Endothelial cell of umbilical vein (primary cell): ENCODE results near the gene SMIM33. TPM values are rescaled to one million over a fixed set of nuclear protein-coding genes. Genes with fewer than 3 reads are reported as not detected.

ENCODE experiments used
- BruUV-seq: library from RNA; stranded (reverse); fragments of 400-500 nt; replicated peaks from 2 replicates; lab custom pipeline; 2021; lab: Mats Ljungman, UMichigan
- CTCF ChIA-PET: fragments of 300-600, 350-600 bp; sonication (Branson Sonifier 250); formaldehyde crosslinking; loops from one replicate; lab custom pipeline; 2021; ENCODE audit warnings: antibody characterized with exemption, inconsistent platforms; lab: Charles Lee
- POLR2A ChIA-PET: fragments of 300-600, 350-600 bp; sonication (Branson Sonifier 250); formaldehyde crosslinking; loops from one replicate; lab custom pipeline; 2021; ENCODE audit warnings: antibody characterized with exemption, inconsistent platforms; lab: Charles Lee
- DNase-seq: peaks from one replicate; pipeline ENCODE4 v3.0.0-alpha.2; 2011; ENCODE audit warnings: low read depth, low spot score
- FAIRE-seq: peaks from 2 replicates; lab custom pipeline; 2011; peaks lifted over from hg19 to GRCh38; lab: Jason Lieb, UNC
- H2AFZ ChIP-seq: 2 replicates; pipeline ENCODE4 v1.6.0; 2012; ENCODE audit warnings: low read depth, low read length, control low read depth, inconsistent platforms
- H3K27ac ChIP-seq: 2 replicates; pipeline ENCODE4 v1.5.1; 2011; ENCODE audit warnings: low read depth, mild to moderate bottlenecking, control low read depth, low read length, moderate library complexity; ENCODE audit not compliant: insufficient read depth
- H3K27me3 ChIP-seq, 2 experiments: 2 replicates each; pipeline versions ENCODE4 v1.6.0 to v1.6.1; 2011; ENCODE audit warnings: low read length in 2 of 2, mixed read lengths in 1 of 2; ENCODE audit not compliant: control insufficient read depth in 2 of 2, insufficient read depth in 2 of 2
- H3K36me3 ChIP-seq, 2 experiments: 2 replicates in 1 of 2; 3 replicates in 1 of 2; pipeline ENCODE4 v1.5.1; 2011; ENCODE audit warnings: low read length in 2 of 2, mild to moderate bottlenecking in 1 of 2, moderate library complexity in 1 of 2; ENCODE audit not compliant: control insufficient read depth in 2 of 2, insufficient read depth in 2 of 2; ENCODE audit errors: extremely low read depth in 1 of 2
- H3K4me1 ChIP-seq: 3 replicates; pipeline ENCODE4 v1.5.1; 2011; ENCODE audit warnings: mild to moderate bottlenecking, low read length; ENCODE audit not compliant: control insufficient read depth, insufficient read depth; ENCODE audit errors: extremely low read depth
- H3K4me2 ChIP-seq: 2 replicates; pipeline ENCODE4 v1.6.1; 2011; ENCODE audit warnings: low read length, control low read depth, mixed read lengths; ENCODE audit not compliant: insufficient read depth
- H3K4me3 ChIP-seq, 3 experiments: fragments of 200-600 bp in 1 of 3; sonication (generic), shearing (Covaris generic) in 1 of 3; replicated peaks in 1 of 3; 2 replicates each; pipeline ENCODE4 v1.5.1; 2011 to 2016; ENCODE audit warnings: control low read depth in 3 of 3, low read length in 3 of 3, mild to moderate bottlenecking in 2 of 3, inconsistent platforms in 1 of 3, low read depth in 1 of 3, moderate library complexity in 1 of 3; ENCODE audit not compliant: insufficient read depth in 1 of 3
- H3K79me2 ChIP-seq: 2 replicates; pipeline ENCODE4 v1.6.0; 2012; ENCODE audit warnings: low read length, inconsistent platforms; ENCODE audit not compliant: control insufficient read depth, insufficient read depth
- H3K9ac ChIP-seq: replicated peaks from 2 replicates; pipeline ENCODE3; 2011; ENCODE audit warnings: low read length, control low read depth; ENCODE audit not compliant: insufficient read depth; ENCODE audit errors: extremely low read depth
- H3K9me1 ChIP-seq: replicated peaks from 3 replicates; pipeline ENCODE4 v1.6.0; 2011; ENCODE audit warnings: mild to moderate bottlenecking, low read length; ENCODE audit not compliant: control insufficient read depth, insufficient read depth; ENCODE audit errors: extremely low read depth
- H3K9me3 ChIP-seq: replicated peaks from 2 replicates; pipeline ENCODE4 v1.5.1; 2012; ENCODE audit warnings: low read length, inconsistent platforms; ENCODE audit not compliant: control insufficient read depth, insufficient read depth
- H4K20me1 ChIP-seq: replicated peaks from 2 replicates; pipeline ENCODE3; 2011; ENCODE audit warnings: mild to moderate bottlenecking, low read length; ENCODE audit not compliant: control insufficient read depth, insufficient read depth; ENCODE audit errors: extremely low read depth
- EZH2 ChIP-seq: IDR thresholded peaks from 2 replicates; pipeline ENCODE4 v1.6.1; 2012; ENCODE audit warnings: borderline replicate concordance, low read depth, mild to moderate bottlenecking, moderate library complexity, low read length, inconsistent platforms; ENCODE audit not compliant: severe bottlenecking
- FOS ChIP-seq: IDR thresholded peaks from 2 replicates; pipeline ENCODE4 v1.6.1; 2011; ENCODE audit warnings: mild to moderate bottlenecking, low read length, moderate library complexity, borderline replicate concordance; ENCODE audit not compliant: insufficient read depth
- GATA2 ChIP-seq: IDR thresholded peaks from 2 replicates; pipeline ENCODE4 v1.7.0; 2011; ENCODE audit warnings: low read depth, mild to moderate bottlenecking, moderate library complexity, mixed read lengths, low read length; ENCODE audit not compliant: insufficient read length, insufficient read depth
- JUN ChIP-seq: IDR thresholded peaks from 2 replicates; pipeline ENCODE4 v1.6.1; 2011; ENCODE audit warnings: borderline replicate concordance, low read depth; ENCODE audit not compliant: insufficient read length, insufficient read depth
- MYC ChIP-seq: IDR thresholded peaks from one replicate; pipeline ENCODE4 v1.6.1; 2011; ENCODE audit warnings: mild to moderate bottlenecking, low read depth, low read length
- POLR2A ChIP-seq: IDR thresholded peaks from 2 replicates; pipeline ENCODE4 v1.6.1; 2012; ENCODE audit warnings: low read depth, mild to moderate bottlenecking, control low read depth, low read length
- POLR2AphosphoS5 ChIP-seq: IDR thresholded peaks from 2 replicates; pipeline ENCODE4 v1.6.1; 2012; ENCODE audit warnings: low read depth, mild to moderate bottlenecking, control low read depth, low read length, moderate library complexity; ENCODE audit not compliant: insufficient read depth
- dilution Hi-C: fragments of 300-500 bp; cut with MboI; formaldehyde crosslinking; loops from one replicate; pipeline ENCODE4 v1.15.0; 2019; ENCODE audit warnings: low sequenced_read_pairs; ENCODE audit not compliant: extremely low pct_ligation_motif_present
- intact Hi-C: fragments of 100-400 bp; cut with micrococcal nuclease; formaldehyde crosslinking; loops from one replicate; pipeline ENCODE4 v1.10.0; 2022
- polyA plus RNA-seq, 4 experiments: library from polyadenylated mRNA; depleted of rRNA in 3 of 4; stranded (reverse) in 3 of 4; unstranded in 1 of 4; fragments of >200 nt; gene quantifications; 2 replicates each; pipeline versions ENCODE4 v1.2.1 to v1.2.3, GENCODE V29; 2011 to 2012; ENCODE audit warnings: missing spikeins in 1 of 4
- total RNA-seq: library from RNA; stranded (reverse); gene quantifications from 2 replicates; pipeline ENCODE4 v1.2.3, GENCODE V29; 2021
- TF ChIP-seq, protein P1 (sequence below), 2 donors: IDR thresholded peaks; 1 replicate in 1 of 2; 2 replicates in 1 of 2; pipeline ENCODE4 v1.5.1; 2011; ENCODE audit warnings: low read length in 2 of 2, mild to moderate bottlenecking in 2 of 2, moderate library complexity in 2 of 2, control low read depth in 1 of 2, inconsistent platforms in 1 of 2, low read depth in 1 of 2; ENCODE audit not compliant: insufficient read depth in 1 of 2; ENCODE audit errors: extremely low read depth in 1 of 2
- TF ChIP-seq, protein P2 (sequence below): IDR thresholded peaks from 2 replicates; pipeline ENCODE4 v1.6.1; 2011; ENCODE audit not compliant: insufficient read depth, insufficient read length

SMIM33 gene
- total and polyA plus RNA-seq, 2 donors (not counting 3 experiments of a cell fraction or from before 2014, with no cell fraction given) = not detected

- peak; percentile 96 for FAIRE-seq
These were observed 25.0 kb downstream of the SMIM33 start for GRCh38 chr5:139495638-139496435.

More at GRCh38 chr5:139495638-139496435, 25.0 kb downstream of the SMIM33 start:
- no peaks in the 10 kb centered on the region for H3K9me1 ChIP-seq
- no peaks in the 10 kb centered on the region for H3K27me3 ChIP-seq
- peak overlapping the region; percentile 24 for H3K9ac ChIP-seq
- ChIA-PET CTCF (interaction anchor here (0.6 to 6.8 kb wide), 11 partner anchors 14 to 73 kb away, joined by 3 to 39 read pairs (median 4); partner anchors contain the start of genes ECSCR, STING1 and UBE2D2), POLR2A (interaction anchor here (0.8 to 2.7 kb wide), 5 partner anchors 14 to 56 kb away, joined by 3 to 11 read pairs (median 3); partner anchors contain the start of genes DNAJC18, ECSCR and STING1)
- H3K79me2 ChIP-seq = no peaks in the 10 kb centered on the region
- no peaks in the 10 kb centered on the region for H3K36me3 ChIP-seq
- peak overlapping the region; percentile 78 for H3K4me2 ChIP-seq
- H3K4me3 ChIP-seq = no peak overlapping the region
- peak overlapping the region; percentile 98 for H3K27ac ChIP-seq
- no peaks in the 10 kb centered on the region for H4K20me1 ChIP-seq
- DNase-seq = peak; percentile 83
- TF ChIP-seq JUN (peak; percentile 98), POLR2AphosphoS5 (peak; percentile 26), GATA2 (peak; percentile 16), EZH2 (no peak), POLR2A (no peak), FOS (peak; percentile 93), MYC (no peak)
- TF ChIP-seq, protein P1, sequence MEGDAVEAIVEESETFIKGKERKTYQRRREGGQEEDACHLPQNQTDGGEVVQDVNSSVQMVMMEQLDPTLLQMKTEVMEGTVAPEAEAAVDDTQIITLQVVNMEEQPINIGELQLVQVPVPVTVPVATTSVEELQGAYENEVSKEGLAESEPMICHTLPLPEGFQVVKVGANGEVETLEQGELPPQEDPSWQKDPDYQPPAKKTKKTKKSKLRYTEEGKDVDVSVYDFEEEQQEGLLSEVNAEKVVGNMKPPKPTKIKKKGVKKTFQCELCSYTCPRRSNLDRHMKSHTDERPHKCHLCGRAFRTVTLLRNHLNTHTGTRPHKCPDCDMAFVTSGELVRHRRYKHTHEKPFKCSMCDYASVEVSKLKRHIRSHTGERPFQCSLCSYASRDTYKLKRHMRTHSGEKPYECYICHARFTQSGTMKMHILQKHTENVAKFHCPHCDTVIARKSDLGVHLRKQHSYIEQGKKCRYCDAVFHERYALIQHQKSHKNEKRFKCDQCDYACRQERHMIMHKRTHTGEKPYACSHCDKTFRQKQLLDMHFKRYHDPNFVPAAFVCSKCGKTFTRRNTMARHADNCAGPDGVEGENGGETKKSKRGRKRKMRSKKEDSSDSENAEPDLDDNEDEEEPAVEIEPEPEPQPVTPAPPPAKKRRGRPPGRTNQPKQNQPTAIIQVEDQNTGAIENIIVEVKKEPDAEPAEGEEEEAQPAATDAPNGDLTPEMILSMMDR (IDR thresholded peaks at IDR 0.05; ENCODE audit: extremely low read depth in 1 of 2, insufficient read depth in 1 of 2, low read depth in 1 of 2, low read length in 2 of 2) = no peak
- TF ChIP-seq, protein P2, sequence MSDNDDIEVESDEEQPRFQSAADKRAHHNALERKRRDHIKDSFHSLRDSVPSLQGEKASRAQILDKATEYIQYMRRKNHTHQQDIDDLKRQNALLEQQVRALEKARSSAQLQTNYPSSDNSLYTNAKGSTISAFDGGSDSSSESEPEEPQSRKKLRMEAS = no peak
- intact Hi-C loops = loop anchor here (1.0 kb wide), 3 partner anchors 14 to 34 kb away; partner anchors contain the start of genes ECSCR and STING1
- dilution Hi-C loops = no loop called here
- BruUV-seq = TSS peak; percentile 98
- H3K9me3 ChIP-seq = no peaks in the 10 kb centered on the region
- H2AFZ ChIP-seq = peak overlapping the region; percentile 71
- peaks cover 33% of the 10 kb centered on the region for H3K4me1 ChIP-seq
